ENCODE data around the gene SHQ1.
"Not testable (repeated sequence)": the region's sequence is repeated elsewhere in the genome, so short reads cannot be mapped to it uniquely, and the experiment has no call there.

Gene SHQ1

GRCh38 chr3:72798552-72799195 lies 49.6 kb downstream of the SHQ1 start:
- no peaks in the 10 kb centered on the region for H3K36me3 ChIP-seq (ENCODE audit: control insufficient read depth, insufficient read depth, low read length)
- H3K4me1 ChIP-seq (ENCODE audit: control insufficient read depth, insufficient read depth, low read length) = peaks cover 25% of the 10 kb centered on the region

GRCh38 chr3:72797773-72798543 lies 50.3 kb downstream of the SHQ1 start:
- H3K27ac ChIP-seq (ENCODE audit: low read depth, low read length) = no peak overlapping the region
- H3K9ac ChIP-seq (ENCODE audit: low read depth, low read length) = no peak overlapping the region
- no peaks in the 10 kb centered on the region for H3K27me3 ChIP-seq (ENCODE audit: control insufficient read depth, insufficient read depth, low read length)
- H3K4me1 ChIP-seq (ENCODE audit: control insufficient read depth, insufficient read depth, low read length) = peaks cover 25% of the 10 kb centered on the region
- H3K36me3 ChIP-seq (ENCODE audit: control insufficient read depth, insufficient read depth, low read length) = no peaks in the 10 kb centered on the region
- H3K4me3 ChIP-seq (ENCODE audit: low read depth, low read length) = no peak overlapping the region
- H3K9me3 ChIP-seq (ENCODE audit: control insufficient read depth, insufficient read depth, low read length) = no peaks in the 10 kb centered on the region

More at GRCh38 chr3:72798552-72799195, 49.6 kb downstream of the SHQ1 start:
- Histone ChIP-seq H3K27me3 (ENCODE audit: control insufficient read depth, insufficient read depth, low read length) (no peaks in the 10 kb centered on the region), H3K9ac (ENCODE audit: low read depth, low read length) (no peak overlapping the region), H3K9me3 (ENCODE audit: control insufficient read depth, insufficient read depth, low read length) (no peaks in the 10 kb centered on the region), H3K27ac (ENCODE audit: low read depth, low read length) (no peak overlapping the region), H3K4me3 (ENCODE audit: low read depth, low read length) (no peak overlapping the region)

GRCh38 chr3:72794079-72794478 lies 54.2 kb downstream of the SHQ1 start:
- no peak overlapping the region for H3K27ac ChIP-seq (ENCODE audit: low read depth, low read length)
- no peaks in the 10 kb centered on the region for H3K27me3 ChIP-seq (ENCODE audit: control insufficient read depth, insufficient read depth, low read length)
- H3K9me3 ChIP-seq (ENCODE audit: control insufficient read depth, insufficient read depth, low read length) = no peaks in the 10 kb centered on the region
- no peak overlapping the region for H3K9ac ChIP-seq (ENCODE audit: low read depth, low read length)
- peaks cover 30% of the 10 kb centered on the region for H3K4me1 ChIP-seq (ENCODE audit: control insufficient read depth, insufficient read depth, low read length)
- H3K36me3 ChIP-seq (ENCODE audit: control insufficient read depth, insufficient read depth, low read length) = peaks cover 2% of the 10 kb centered on the region; the same call in 1 of the 2 replicates
- no peak overlapping the region for H3K4me3 ChIP-seq (ENCODE audit: low read depth, low read length)

GRCh38 chr3:72791161-72791560 lies 57.1 kb downstream of the SHQ1 start:
- Histone ChIP-seq H3K4me3 (ENCODE audit: low read depth, low read length) (no peak overlapping the region), H3K27ac (ENCODE audit: low read depth, low read length) (no peak overlapping the region), H3K9ac (ENCODE audit: low read depth, low read length) (no peak overlapping the region), H3K4me1 (ENCODE audit: control insufficient read depth, insufficient read depth, low read length) (peaks cover 18% of the 10 kb centered on the region), H3K36me3 (ENCODE audit: control insufficient read depth, insufficient read depth, low read length) (peaks cover 2% of the 10 kb centered on the region; the same call in 1 of the 2 replicates), H3K27me3 (ENCODE audit: control insufficient read depth, insufficient read depth, low read length) (no peaks in the 10 kb centered on the region), H3K9me3 (ENCODE audit: control insufficient read depth, insufficient read depth, low read length) (no peaks in the 10 kb centered on the region)

DNA sequence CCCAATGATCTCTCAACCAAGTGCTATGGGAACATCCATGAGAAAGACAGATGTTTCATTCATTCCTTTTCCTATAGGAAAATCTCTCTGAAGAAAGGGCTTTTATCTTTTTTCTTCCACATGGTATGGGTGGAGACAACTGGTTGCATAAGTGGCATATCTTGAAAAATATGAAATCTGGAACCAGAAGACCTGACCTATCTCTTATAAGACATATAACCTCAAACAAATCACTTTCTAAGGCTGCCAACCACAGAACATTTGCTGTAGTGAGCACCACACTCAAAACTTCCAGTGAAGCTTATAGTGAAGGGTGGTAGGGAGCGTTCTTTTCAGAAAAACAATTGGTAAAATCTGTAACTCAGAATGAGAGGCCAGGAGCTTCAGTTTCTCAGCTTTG lies 58.5 kb downstream of the SHQ1 start:
- no peaks in the 10 kb centered on the region for H3K9me3 ChIP-seq (ENCODE audit: control insufficient read depth, insufficient read depth, low read length)
- no peaks in the 10 kb centered on the region for H3K27me3 ChIP-seq (ENCODE audit: control insufficient read depth, insufficient read depth, low read length)
- H3K9ac ChIP-seq (ENCODE audit: low read depth, low read length) = no peak overlapping the region
- no peak overlapping the region for H3K4me3 ChIP-seq (ENCODE audit: low read depth, low read length)
- peaks cover 2% of the 10 kb centered on the region; the same call in 1 of the 2 replicates for H3K36me3 ChIP-seq (ENCODE audit: control insufficient read depth, insufficient read depth, low read length)
- no peak overlapping the region for H3K27ac ChIP-seq (ENCODE audit: low read depth, low read length)
- H3K4me1 ChIP-seq (ENCODE audit: control insufficient read depth, insufficient read depth, low read length) = peaks cover 18% of the 10 kb centered on the region

DNA sequence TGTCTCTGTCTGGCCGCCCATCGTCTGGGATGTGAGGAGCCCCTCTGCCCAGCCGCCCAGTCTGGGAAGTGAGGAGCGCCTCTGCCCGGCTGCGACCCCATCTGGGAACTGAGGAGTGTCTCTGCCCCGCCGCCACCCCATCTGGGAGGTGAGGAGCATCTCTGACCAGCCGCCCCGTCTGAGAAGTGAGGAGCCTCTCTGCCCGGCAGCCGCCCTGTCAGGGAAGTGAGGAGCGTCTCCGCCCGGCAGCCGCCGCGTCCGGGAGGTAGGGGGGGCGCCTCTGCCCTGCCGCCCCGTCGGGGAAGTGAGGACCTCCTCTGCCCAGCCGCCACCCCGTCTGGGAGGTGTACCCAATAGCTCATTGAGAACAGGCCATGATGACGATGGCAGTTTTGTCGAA lies 60.0 kb downstream of the SHQ1 start:
- H3K4me1 ChIP-seq (ENCODE audit: control insufficient read depth, insufficient read depth, low read length) = peaks cover 18% of the 10 kb centered on the region
- H3K9ac ChIP-seq (ENCODE audit: low read depth, low read length); H3K27ac ChIP-seq (ENCODE audit: low read depth, low read length); H3K27me3 ChIP-seq (ENCODE audit: control insufficient read depth, insufficient read depth, low read length); H3K36me3 ChIP-seq (ENCODE audit: control insufficient read depth, insufficient read depth, low read length); H3K4me3 ChIP-seq (ENCODE audit: low read depth, low read length); H3K9me3 ChIP-seq (ENCODE audit: control insufficient read depth, insufficient read depth, low read length): not testable (repeated sequence)

- Histone ChIP-seq H3K27ac (ENCODE audit: low read depth, low read length) (no peak overlapping the region), H3K36me3 (ENCODE audit: control insufficient read depth, insufficient read depth, low read length) (peaks cover 3% of the 10 kb centered on the region; the same call in 1 of the 2 replicates), H3K9me3 (ENCODE audit: control insufficient read depth, insufficient read depth, low read length) (no peaks in the 10 kb centered on the region), H3K4me3 (ENCODE audit: low read depth, low read length) (no peak overlapping the region), H3K9ac (ENCODE audit: low read depth, low read length) (no peak overlapping the region), H3K4me1 (ENCODE audit: control insufficient read depth, insufficient read depth, low read length) (peaks cover 18% of the 10 kb centered on the region), H3K27me3 (ENCODE audit: control insufficient read depth, insufficient read depth, low read length) (no peaks in the 10 kb centered on the region)
Observed at GRCh38 chr3:72786668-72787067, 61.6 kb downstream of the SHQ1 start.

GRCh38 chr3:72784226-72784625 lies 64.0 kb downstream of the SHQ1 start:
- H3K27ac ChIP-seq (ENCODE audit: low read depth, low read length) = no peak overlapping the region
- no peaks in the 10 kb centered on the region for H3K9me3 ChIP-seq (ENCODE audit: control insufficient read depth, insufficient read depth, low read length)
- H3K27me3 ChIP-seq (ENCODE audit: control insufficient read depth, insufficient read depth, low read length) = no peaks in the 10 kb centered on the region
- no peak overlapping the region for H3K4me3 ChIP-seq (ENCODE audit: low read depth, low read length)
- no peaks in the 10 kb centered on the region for H3K4me1 ChIP-seq (ENCODE audit: control insufficient read depth, insufficient read depth, low read length)
- H3K9ac ChIP-seq (ENCODE audit: low read depth, low read length) = no peak overlapping the region
- peaks cover 3% of the 10 kb centered on the region; the same call in 1 of the 2 replicates for H3K36me3 ChIP-seq (ENCODE audit: control insufficient read depth, insufficient read depth, low read length)

GRCh38 chr3:72782521-72782920 lies 65.7 kb downstream of the SHQ1 start:
- no peak overlapping the region for H3K4me3 ChIP-seq (ENCODE audit: low read depth, low read length)
- H3K27ac ChIP-seq (ENCODE audit: low read depth, low read length) = no peak overlapping the region
- H3K36me3 ChIP-seq (ENCODE audit: control insufficient read depth, insufficient read depth, low read length) = peaks cover 3% of the 10 kb centered on the region; the same call in 1 of the 2 replicates
- no peaks in the 10 kb centered on the region for H3K27me3 ChIP-seq (ENCODE audit: control insufficient read depth, insufficient read depth, low read length)
- H3K4me1 ChIP-seq (ENCODE audit: control insufficient read depth, insufficient read depth, low read length) = 0 out of 2 replicates have a peak, but pooled peaks cover 8% of the 10 kb centered on the region
- H3K9me3 ChIP-seq (ENCODE audit: control insufficient read depth, insufficient read depth, low read length) = no peaks in the 10 kb centered on the region
- no peak overlapping the region for H3K9ac ChIP-seq (ENCODE audit: low read depth, low read length)

GRCh38 chr3:72769758-72770540 lies 78.3 kb downstream of the SHQ1 start:
- Histone ChIP-seq H3K36me3 (ENCODE audit: control insufficient read depth, insufficient read depth, low read length) (no peaks in the 10 kb centered on the region), H3K4me3 (ENCODE audit: low read depth, low read length) (no peak overlapping the region), H3K9me3 (ENCODE audit: control insufficient read depth, insufficient read depth, low read length) (no peaks in the 10 kb centered on the region), H3K9ac (ENCODE audit: low read depth, low read length) (no peak overlapping the region), H3K27ac (ENCODE audit: low read depth, low read length) (peak overlapping the region; percentile 89), H3K27me3 (ENCODE audit: control insufficient read depth, insufficient read depth, low read length) (no peaks in the 10 kb centered on the region), H3K4me1 (ENCODE audit: control insufficient read depth, insufficient read depth, low read length) (peaks cover 49% of the 10 kb centered on the region)
